ENCODE data around the gene AHNAK2.

DNA sequence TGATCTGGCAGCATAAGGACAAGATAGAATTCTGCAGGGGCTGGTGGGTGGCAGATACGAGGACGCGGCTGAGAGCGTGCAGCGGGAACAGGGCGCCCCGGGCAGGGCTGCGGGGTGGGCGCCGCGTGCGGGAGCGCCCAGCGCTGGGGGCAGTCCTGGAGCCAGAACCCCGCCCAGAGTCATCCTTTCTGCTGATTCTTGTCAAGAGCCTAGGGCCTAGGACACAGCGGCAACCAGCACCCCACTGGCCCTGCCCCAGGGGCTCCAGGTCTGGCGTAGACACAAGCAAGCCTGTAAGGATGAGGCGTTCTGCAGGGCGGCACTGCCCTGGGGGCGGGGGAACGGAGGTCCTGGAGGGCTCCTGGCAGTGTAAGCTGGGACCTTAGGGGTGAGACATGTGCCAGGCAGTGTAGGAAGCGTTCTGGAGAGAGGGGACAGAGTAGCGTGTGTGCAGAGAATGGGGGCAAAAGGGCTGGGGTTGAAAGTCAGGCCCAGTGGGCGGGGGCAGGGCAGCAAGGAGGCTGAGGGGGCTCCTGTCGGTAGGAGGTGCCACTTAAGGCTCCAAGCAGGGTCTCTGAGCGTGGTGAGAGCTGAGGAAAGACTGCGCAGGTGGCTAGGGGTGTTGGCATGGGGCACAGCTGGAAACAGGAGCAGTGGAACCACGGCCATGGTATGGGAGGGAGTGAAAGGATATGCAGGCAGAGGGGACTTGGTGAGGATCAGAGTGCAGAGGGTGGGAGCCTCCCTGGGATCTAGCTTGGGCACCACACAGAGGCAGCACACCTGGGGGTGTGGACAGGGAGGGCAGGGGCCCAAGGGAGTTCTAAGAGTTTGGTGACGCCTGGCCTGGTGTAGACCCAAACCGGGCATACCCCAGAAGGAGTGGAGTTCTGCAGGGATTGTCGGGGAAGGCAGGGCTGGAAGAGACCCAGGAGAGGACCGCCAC lies 845 bp upstream of the AHNAK2 start:
- TF ChIP-seq, protein P1, sequence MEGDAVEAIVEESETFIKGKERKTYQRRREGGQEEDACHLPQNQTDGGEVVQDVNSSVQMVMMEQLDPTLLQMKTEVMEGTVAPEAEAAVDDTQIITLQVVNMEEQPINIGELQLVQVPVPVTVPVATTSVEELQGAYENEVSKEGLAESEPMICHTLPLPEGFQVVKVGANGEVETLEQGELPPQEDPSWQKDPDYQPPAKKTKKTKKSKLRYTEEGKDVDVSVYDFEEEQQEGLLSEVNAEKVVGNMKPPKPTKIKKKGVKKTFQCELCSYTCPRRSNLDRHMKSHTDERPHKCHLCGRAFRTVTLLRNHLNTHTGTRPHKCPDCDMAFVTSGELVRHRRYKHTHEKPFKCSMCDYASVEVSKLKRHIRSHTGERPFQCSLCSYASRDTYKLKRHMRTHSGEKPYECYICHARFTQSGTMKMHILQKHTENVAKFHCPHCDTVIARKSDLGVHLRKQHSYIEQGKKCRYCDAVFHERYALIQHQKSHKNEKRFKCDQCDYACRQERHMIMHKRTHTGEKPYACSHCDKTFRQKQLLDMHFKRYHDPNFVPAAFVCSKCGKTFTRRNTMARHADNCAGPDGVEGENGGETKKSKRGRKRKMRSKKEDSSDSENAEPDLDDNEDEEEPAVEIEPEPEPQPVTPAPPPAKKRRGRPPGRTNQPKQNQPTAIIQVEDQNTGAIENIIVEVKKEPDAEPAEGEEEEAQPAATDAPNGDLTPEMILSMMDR (IDR thresholded peaks at IDR 0.05): no peak
- no peak for TF ChIP-seq POLR2A (IDR thresholded peaks at IDR 0.05)
